ENCODE data around the gene TMEM223. TPM values are rescaled to one million over a fixed set of nuclear protein-coding genes. Genes with fewer than 3 reads are reported as not detected.
A peak's percentile ranks its signal among the peaks of the same experiment; 100 is the strongest.

The TMEM223 gene
- total and polyA plus RNA-seq, 9 of the 15 experiments (the other 6 are each of a cell fraction or from before 2014, with no cell fraction given), result 5.9 to 34.5 (median 19.6) TPM

DNA sequence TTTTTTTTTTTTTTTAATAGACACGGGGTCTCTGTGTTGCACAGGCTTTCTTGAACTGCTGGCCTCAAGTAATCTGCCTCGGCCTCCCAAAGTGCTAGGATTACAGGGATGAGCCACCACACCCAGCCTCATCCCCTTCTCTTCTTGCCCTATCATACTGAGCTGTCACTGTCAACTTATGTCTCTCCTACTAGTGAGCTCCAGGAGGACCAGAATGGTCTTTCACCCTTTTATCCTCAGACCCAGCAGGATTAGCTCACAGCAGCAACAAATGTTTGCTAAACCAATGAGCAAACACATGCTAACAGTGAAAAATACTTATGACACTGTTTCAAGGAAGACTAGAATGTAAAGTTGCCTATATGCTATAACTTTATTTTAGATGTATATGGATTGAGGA is 19.9 kb upstream of the TMEM223 start (continued):
- TF ChIP-seq, protein P1, sequence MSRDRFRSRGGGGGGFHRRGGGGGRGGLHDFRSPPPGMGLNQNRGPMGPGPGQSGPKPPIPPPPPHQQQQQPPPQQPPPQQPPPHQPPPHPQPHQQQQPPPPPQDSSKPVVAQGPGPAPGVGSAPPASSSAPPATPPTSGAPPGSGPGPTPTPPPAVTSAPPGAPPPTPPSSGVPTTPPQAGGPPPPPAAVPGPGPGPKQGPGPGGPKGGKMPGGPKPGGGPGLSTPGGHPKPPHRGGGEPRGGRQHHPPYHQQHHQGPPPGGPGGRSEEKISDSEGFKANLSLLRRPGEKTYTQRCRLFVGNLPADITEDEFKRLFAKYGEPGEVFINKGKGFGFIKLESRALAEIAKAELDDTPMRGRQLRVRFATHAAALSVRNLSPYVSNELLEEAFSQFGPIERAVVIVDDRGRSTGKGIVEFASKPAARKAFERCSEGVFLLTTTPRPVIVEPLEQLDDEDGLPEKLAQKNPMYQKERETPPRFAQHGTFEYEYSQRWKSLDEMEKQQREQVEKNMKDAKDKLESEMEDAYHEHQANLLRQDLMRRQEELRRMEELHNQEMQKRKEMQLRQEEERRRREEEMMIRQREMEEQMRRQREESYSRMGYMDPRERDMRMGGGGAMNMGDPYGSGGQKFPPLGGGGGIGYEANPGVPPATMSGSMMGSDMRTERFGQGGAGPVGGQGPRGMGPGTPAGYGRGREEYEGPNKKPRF (IDR thresholded peaks at IDR 0.05; ENCODE audit: low read depth, low read length), result no peak
- no peak for TF ChIP-seq PHF8 (IDR thresholded peaks at IDR 0.05; ENCODE audit: borderline replicate concordance, low read length)

GRCh38 chr11:62810748-62811147 is 18.9 kb upstream of the TMEM223 start:
- H3K4me3 ChIP-seq, result no peak overlapping the region
- H3K4me2 ChIP-seq (ENCODE audit: insufficient read depth, low read length), result no peak overlapping the region
- DNase-seq (ENCODE audit: extremely low read depth in 1 of 4, low spot score in 3 of 4) (no peak), ATAC-seq (no peak), FAIRE-seq (no peak)
- peaks cover 4% of the 10 kb centered on the region; the same call in 1 of the 3 replicates for H3K79me2 ChIP-seq (ENCODE audit: control insufficient read depth, insufficient read depth, low read length)
- no peaks in the 10 kb centered on the region for H3K27me3 ChIP-seq (ENCODE audit: control insufficient read depth in 2 of 2, insufficient read depth in 2 of 2, low read length in 2 of 2)
- peaks cover 8 to 11% of the 10 kb centered on the region in 2 experiments; a peak in 4 of 5 replicates for H3K4me1 ChIP-seq (replicated peaks in 1 of 2; ENCODE audit: control insufficient read depth in 2 of 2, insufficient read depth in 2 of 2, low read length in 2 of 2)
- no peaks in the 10 kb centered on the region for H3K9me1 ChIP-seq (ENCODE audit: control insufficient read depth, insufficient read depth, low read length)
- BruUV-seq (replicated peaks), result no TSS peak
- TF ChIP-seq NFIX (CRISPR knock-in tag; IDR thresholded peaks at IDR 0.05; ENCODE audit: low read depth) (peak; percentile 57; the same call in 1 of the 2 replicates), TFAP4 (CRISPR knock-in tag; IDR thresholded peaks at IDR 0.05; ENCODE audit: borderline replicate concordance) (no peak), NFIC (IDR thresholded peaks at IDR 0.05) (peak; percentile 89), TGIF2 (CRISPR knock-in tag; IDR thresholded peaks at IDR 0.05) (no peak)
- CTCF ChIA-PET (ENCODE audit: low intra/inter-chr PET ratio), result no interaction called here
- 22% methylated on average over 1 of the region's 1 CpG for WGBS (ENCODE audit: insufficient coverage, low coverage, missing lambda C conversion rate)
- in situ Hi-C loops (cut with MboI), result no loop called here
- peaks cover 2% of the 10 kb centered on the region; the same call in 2 of the 3 replicates for H3K36me3 ChIP-seq (ENCODE audit: control insufficient read depth, insufficient read depth, low read length)
- intact Hi-C loops (cut with micrococcal nuclease), result no loop called here
- H3K27ac ChIP-seq (ENCODE audit: extremely low read depth, low read depth, low read length), result no peak overlapping the region
- H3K9me3 ChIP-seq (replicated peaks; ENCODE audit: control insufficient read depth, insufficient read depth, low read depth, low read length), result no peaks in the 10 kb centered on the region
- no peak overlapping the region; a peak in 1 of 4 replicates for H3K9ac ChIP-seq (ENCODE audit: insufficient read depth in 1 of 2, low read depth in 2 of 2, low read length in 2 of 2)
- POLR2A ChIA-PET, result interaction anchor here (0.6 to 2.3 kb wide), 6 partner anchors 21 to 165 kb away, joined by 3 to 15 read pairs (median 5); partner anchors contain the start of genes C11orf98, CSKMT and STX5
- no peak overlapping the region for H2AFZ ChIP-seq (ENCODE audit: low read depth, low read length)
- no peaks in the 10 kb centered on the region for H4K20me1 ChIP-seq (replicated peaks; ENCODE audit: control insufficient read depth, insufficient read depth, low read length)

All from K562 (cell line).